ENCODE measurements around the gene STARD10.
"Not testable (repeated sequence)": the region's sequence is repeated elsewhere in the genome, so short reads cannot be mapped to it uniquely, and the experiment has no call there.

The STARD10 gene

GRCh38 chr11:72826191-72826941, 32.5 kb upstream of the STARD10 start:
- no peak for DNase-seq (ENCODE audit: low spot score)

GRCh38 chr11:72825661-72826060, 31.8 kb upstream of the STARD10 start:
- DNase-seq (ENCODE audit: low spot score): no peak

- no peak for DNase-seq (ENCODE audit: low spot score)
Observed at GRCh38 chr11:72824811-72825505, 31.1 kb upstream of the STARD10 start.

- DNase-seq (ENCODE audit: low spot score): no peak
Observed at GRCh38 chr11:72824020-72824419, 30.2 kb upstream of the STARD10 start.

- DNase-seq (ENCODE audit: low spot score): no peak
Observed at GRCh38 chr11:72823105-72823804, 29.4 kb upstream of the STARD10 start.

- peak; percentile 80 for DNase-seq (ENCODE audit: low spot score)
Observed at GRCh38 chr11:72821920-72822799, 28.3 kb upstream of the STARD10 start.

GRCh38 chr11:72821221-72821919, 27.5 kb upstream of the STARD10 start:
- no peak for DNase-seq (ENCODE audit: low spot score)

GRCh38 chr11:72820439-72821139, 26.7 kb upstream of the STARD10 start:
- no peak for DNase-seq (ENCODE audit: low spot score)

GRCh38 chr11:72818971-72819370, 25.1 kb upstream of the STARD10 start:
- DNase-seq (ENCODE audit: low spot score): no peak

- DNase-seq (ENCODE audit: low spot score): no peak
Observed at GRCh38 chr11:72817966-72818365, 24.1 kb upstream of the STARD10 start.

- DNase-seq (ENCODE audit: low spot score): no peak
Observed at GRCh38 chr11:72816404-72816990, 22.6 kb upstream of the STARD10 start.

- no peak for DNase-seq (ENCODE audit: low spot score)
Observed at GRCh38 chr11:72815110-72815618, 21.3 kb upstream of the STARD10 start.

- peak; percentile 46 for DNase-seq (ENCODE audit: low spot score)
Observed at GRCh38 chr11:72814286-72815109, 20.7 kb upstream of the STARD10 start, which contains the start of gene ATG16L2. Gene ATG16L2, plus strand, starts transcription at chr11:72814411. Its CDS starts 35 bp downstream, at chr11:72814446.

GRCh38 chr11:72813740-72814285, 20.0 kb upstream of the STARD10 start:
- peak; percentile 88 for DNase-seq (ENCODE audit: low spot score)

GRCh38 chr11:72812967-72813739, 19.3 kb upstream of the STARD10 start:
- no peak for DNase-seq (ENCODE audit: low spot score)

- DNase-seq (ENCODE audit: low spot score): no peak
Observed at GRCh38 chr11:72812604-72812966, 18.7 kb upstream of the STARD10 start.

- DNase-seq (ENCODE audit: low spot score): not testable (repeated sequence)
Observed at GRCh38 chr11:72811686-72812085, 17.8 kb upstream of the STARD10 start.

- no peak for DNase-seq (ENCODE audit: low spot score)
Observed at GRCh38 chr11:72808331-72808798, 14.5 kb upstream of the STARD10 start.

Measured in globus pallidus (tissue), 1 donor.